GM23248 (cell line): ENCODE results near the gene TXNIP. TPM values are rescaled to one million over a fixed set of nuclear protein-coding genes. Genes with fewer than 3 reads are reported as not detected.

Source experiments
- DNase-seq: peaks from one replicate; pipeline ENCODE4 v3.0.0-alpha.2; 2015
- H2AFZ ChIP-seq: fragments of 200-600 bp; sonication (generic); 2 replicates; pipeline ENCODE4 v1.6.1; 2016; ENCODE audit warnings: antibody characterized with exemption
- H3F3A ChIP-seq: fragments of 200-600 bp; sonication (generic); 2 replicates; pipeline ENCODE4 v1.6.1; 2016; ENCODE audit warnings: mild to moderate bottlenecking, antibody characterized with exemption, mixed run types; ENCODE audit not compliant: insufficient read depth
- H3K27ac ChIP-seq: fragments of 200-600 bp; sonication (generic); 2 replicates; pipeline ENCODE4 v1.5.1; 2016; ENCODE audit warnings: mild to moderate bottlenecking
- H3K27me3 ChIP-seq: fragments of 200-600 bp; sonication (generic); replicated peaks from 2 replicates; pipeline ENCODE4 v1.6.1; 2016; ENCODE audit warnings: mild to moderate bottlenecking; ENCODE audit not compliant: insufficient read depth
- H3K36me3 ChIP-seq: fragments of 200-600 bp; sonication (generic); 2 replicates; pipeline ENCODE4 v1.6.1; 2016; ENCODE audit warnings: low read depth, mild to moderate bottlenecking
- H3K4me1 ChIP-seq: fragments of 200-600 bp; sonication (generic); 2 replicates; pipeline ENCODE4 v1.6.1; 2016; ENCODE audit warnings: mild to moderate bottlenecking; ENCODE audit not compliant: insufficient read depth
- H3K4me2 ChIP-seq: fragments of 200-600 bp; sonication (generic); one replicate; pipeline ENCODE4 v1.6.1; 2016; ENCODE audit warnings: mild to moderate bottlenecking; ENCODE audit not compliant: unreplicated experiment
- H3K4me3 ChIP-seq: fragments of 200-600 bp; sonication (generic); 2 replicates; pipeline ENCODE4 v1.5.1; 2016; ENCODE audit warnings: mild to moderate bottlenecking
- H3K79me2 ChIP-seq: fragments of 200-600 bp; sonication (generic); 2 replicates; pipeline ENCODE4 v1.6.1; 2016; ENCODE audit warnings: mild to moderate bottlenecking; ENCODE audit not compliant: insufficient read depth
- H3K9ac ChIP-seq: fragments of 200-600 bp; sonication (generic); 2 replicates; pipeline ENCODE4 v1.6.1; 2016; ENCODE audit warnings: mild to moderate bottlenecking
- H3K9me2 ChIP-seq: fragments of 200-600 bp; sonication (generic); 2 replicates; pipeline ENCODE4 v1.6.1; 2016; ENCODE audit warnings: mixed run types, mild to moderate bottlenecking, moderate library complexity; ENCODE audit not compliant: insufficient read depth
- H3K9me3 ChIP-seq: fragments of 200-600 bp; sonication (generic); one replicate; pipeline ENCODE4 v1.6.1; 2017; ENCODE audit warnings: low read depth
- H4K20me1 ChIP-seq: fragments of 200-600 bp; sonication (generic); 2 replicates; pipeline ENCODE4 v1.6.0; 2016; ENCODE audit not compliant: insufficient read depth
- EZH2 ChIP-seq: fragments of 200-600 bp; sonication (generic); IDR thresholded peaks from 2 replicates; pipeline ENCODE4 v1.6.1; 2018; ENCODE audit warnings: antibody characterized with exemption, mild to moderate bottlenecking; ENCODE audit not compliant: insufficient read depth, poor library complexity, severe bottlenecking
- EZH2phosphoT487 ChIP-seq: fragments of 200-600 bp; sonication (generic); IDR thresholded peaks from 2 replicates; pipeline ENCODE4 v1.6.1; 2018; ENCODE audit warnings: antibody characterized with exemption, moderate library complexity, mild to moderate bottlenecking, low read depth; ENCODE audit not compliant: insufficient read depth
- WGBS, 2 experiments: methylation state at CpG; one replicate each; pipeline ENCODE4 v1.1.6; 2015 to 2017; ENCODE audit warnings: low lambda C conversion rate in 2 of 2, low coverage in 1 of 2; ENCODE audit errors: missing lambda C conversion rate in 2 of 2; 5-methylcytosine and 5-hydroxymethylcytosine counted together
- in situ Hi-C: fragments of 300-500 bp; cut with MboI; formaldehyde crosslinking; loops from 2 replicates; pipeline ENCODE4 v1.15.0; 2020
- polyA plus RNA-seq: library from polyadenylated mRNA; unstranded; fragments of >200 nt; fragmentation: Nextera tagmentation; extraction: Ambion mirVana; gene quantifications from 2 replicates; pipeline ENCODE4 v1.2.1, GENCODE V29; 2016
- total RNA-seq: library from RNA; depleted of rRNA; stranded (reverse); fragments of >200 nt; shearing (Covaris generic); gene quantifications from 2 replicates; pipeline ENCODE4 v1.2.3, GENCODE V29; 2014

The TXNIP gene
- total and polyA plus RNA-seq, 2 experiments from 2014 or later = 169 to 263 TPM

DNA sequence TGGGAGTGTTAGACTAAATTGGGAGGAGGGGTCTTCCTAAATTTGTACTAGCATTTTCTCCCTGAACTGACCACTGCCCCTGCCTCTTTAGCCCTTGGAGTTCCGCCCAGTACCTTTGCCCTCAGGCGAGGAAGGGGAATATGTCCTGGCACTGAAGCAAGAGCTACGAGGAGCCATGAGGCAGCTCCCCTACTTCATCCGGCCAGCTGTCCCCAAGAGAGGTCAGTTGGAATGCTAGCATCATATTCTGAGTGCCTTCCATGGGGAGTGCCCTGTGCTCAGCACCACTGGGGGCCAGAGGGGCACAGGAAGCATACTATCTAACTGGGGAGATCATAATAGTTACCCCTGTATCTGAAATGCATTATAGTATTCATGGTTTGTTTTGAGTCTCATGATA, 21.2 kb downstream of the TXNIP start:
- TF ChIP-seq EZH2phosphoT487 = no peak
- H3K27me3 ChIP-seq = no peaks in the 10 kb centered on the region
- H3K4me2 ChIP-seq = no peak overlapping the region
- in situ Hi-C loops = no loop called here
- no peak overlapping the region for H2AFZ ChIP-seq
- no peak overlapping the region for H3K27ac ChIP-seq
- no peaks in the 10 kb centered on the region for H3K9me2 ChIP-seq
- no peak overlapping the region for H3K4me3 ChIP-seq
- H3F3A ChIP-seq = peaks cover 24% of the 10 kb centered on the region
- H3K36me3 ChIP-seq = no peaks in the 10 kb centered on the region
- H3K4me1 ChIP-seq = peaks cover 26% of the 10 kb centered on the region
- 73 to 77% methylated on average over 4 of the region's 4 CpGs for WGBS, 2 experiments
- no peak for DNase-seq
- no peak overlapping the region for H3K9ac ChIP-seq
- H3K9me3 ChIP-seq = no peaks in the 10 kb centered on the region
- no peaks in the 10 kb centered on the region for H3K79me2 ChIP-seq
- H4K20me1 ChIP-seq = no peaks in the 10 kb centered on the region

DNA sequence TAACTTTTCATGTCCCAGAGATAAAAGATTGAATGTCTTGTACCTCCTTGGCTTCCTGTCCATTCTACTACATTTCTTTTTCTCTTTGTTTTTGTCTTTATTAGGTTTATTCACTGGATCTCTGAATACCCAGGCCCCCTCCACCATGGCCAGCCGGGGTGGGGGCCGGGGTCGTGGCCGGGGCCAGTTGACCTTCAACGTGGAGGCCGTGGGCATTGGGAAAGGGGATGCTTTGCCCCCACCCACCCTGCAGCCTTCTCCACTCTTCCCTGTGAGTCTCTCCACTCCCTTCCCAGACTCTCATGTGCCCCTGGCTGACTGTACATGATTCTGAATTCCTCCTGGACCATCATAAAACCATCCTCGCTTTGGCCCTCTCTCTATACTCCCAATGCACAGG, 21.7 kb downstream of the TXNIP start:
- H3K4me3 ChIP-seq = no peak overlapping the region
- H3K4me1 ChIP-seq = peaks cover 21% of the 10 kb centered on the region
- TF ChIP-seq EZH2phosphoT487 = no peak
- TF ChIP-seq EZH2 = no peak
- H3K4me2 ChIP-seq = no peak overlapping the region
- no peaks in the 10 kb centered on the region for H3K9me3 ChIP-seq
- H3K9ac ChIP-seq = no peak overlapping the region
- 62 to 78% methylated on average over 1 to 7 of the region's 7 CpGs for WGBS, 2 experiments
- no peak overlapping the region for H2AFZ ChIP-seq
- H3K36me3 ChIP-seq = no peaks in the 10 kb centered on the region
- in situ Hi-C loops = no loop called here
- H3K27me3 ChIP-seq = no peaks in the 10 kb centered on the region
- DNase-seq = no peak
- no peaks in the 10 kb centered on the region for H3K9me2 ChIP-seq
- peaks cover 19% of the 10 kb centered on the region for H3F3A ChIP-seq
- H4K20me1 ChIP-seq = no peaks in the 10 kb centered on the region
- H3K27ac ChIP-seq = no peak overlapping the region
- no peaks in the 10 kb centered on the region for H3K79me2 ChIP-seq

DNA sequence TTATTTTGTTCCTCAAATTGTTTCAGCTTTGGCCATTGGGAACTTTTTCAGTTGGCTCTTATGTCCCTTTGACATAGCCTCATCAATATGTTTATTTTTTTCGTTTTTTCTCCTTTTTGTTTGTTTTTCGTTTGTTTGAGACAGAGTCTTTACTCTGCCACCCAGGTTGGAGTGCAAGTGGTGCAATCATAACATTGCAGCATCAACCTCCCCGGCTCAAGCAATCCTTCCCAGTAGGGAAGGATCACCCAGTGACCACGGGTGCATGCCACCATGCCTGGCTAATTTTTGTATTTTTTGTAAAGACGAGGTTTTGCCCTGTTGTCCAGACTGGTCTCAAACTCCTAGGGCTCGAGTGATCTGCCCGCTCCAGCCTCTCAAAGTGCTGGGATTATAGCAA, 23.8 kb downstream of the TXNIP start:
- 62 to 65% methylated on average over 7 of the region's 7 CpGs for WGBS, 2 experiments
- in situ Hi-C loops = no loop called here

DNA sequence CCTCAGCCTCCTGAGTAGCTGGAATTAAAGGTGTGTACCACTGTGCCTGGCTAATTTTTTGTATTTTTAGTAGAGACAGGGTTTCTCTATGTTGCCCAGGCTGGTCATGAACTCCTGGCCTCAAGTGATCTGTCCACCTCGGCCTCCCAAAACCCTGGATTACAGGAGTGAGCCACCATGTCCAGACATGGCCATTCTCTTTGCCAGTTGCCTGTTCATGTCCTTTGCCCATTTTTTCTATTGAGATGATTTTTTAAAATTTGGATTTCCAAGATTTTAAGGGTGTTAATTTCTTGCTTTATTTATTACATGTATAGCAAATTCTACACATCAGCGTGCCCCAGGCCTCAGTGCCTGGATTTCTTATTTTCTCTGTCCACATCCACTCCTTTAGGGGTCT, 29.1 kb downstream of the TXNIP start:
- peaks cover 23% of the 10 kb centered on the region for H3K4me1 ChIP-seq
- no peak overlapping the region for H3K4me3 ChIP-seq
- TF ChIP-seq EZH2 = no peak
- no peak for TF ChIP-seq EZH2phosphoT487
- H2AFZ ChIP-seq = no peak overlapping the region
- H3F3A ChIP-seq = peaks cover 30% of the 10 kb centered on the region
- H3K4me2 ChIP-seq = no peak overlapping the region
- H3K9ac ChIP-seq = no peak overlapping the region
- no peaks in the 10 kb centered on the region for H4K20me1 ChIP-seq
- no peaks in the 10 kb centered on the region for H3K27me3 ChIP-seq
- no peak overlapping the region for H3K27ac ChIP-seq
- H3K9me2 ChIP-seq = no peaks in the 10 kb centered on the region
- WGBS, 2 experiments = 84 to 95% methylated on average over 2 of the region's 2 CpGs
- H3K9me3 ChIP-seq = no peaks in the 10 kb centered on the region
- no peaks in the 10 kb centered on the region for H3K36me3 ChIP-seq
- no peak for DNase-seq
- peaks cover 7% of the 10 kb centered on the region; the same call in 1 of the 2 replicates for H3K79me2 ChIP-seq
- in situ Hi-C loops = no loop called here

More for the DNA sequence above, 23.8 kb downstream of the TXNIP start:
- Histone ChIP-seq H3K4me1 (peaks cover 10% of the 10 kb centered on the region), H3K9ac (no peak overlapping the region), H3K9me3 (no peaks in the 10 kb centered on the region), H3K4me2 (no peak overlapping the region), H2AFZ (no peak overlapping the region), H3K79me2 (no peaks in the 10 kb centered on the region), H3K27ac (no peak overlapping the region), H3F3A (peaks cover 13% of the 10 kb centered on the region; the same call in 1 of the 2 replicates), H3K27me3 (no peaks in the 10 kb centered on the region), H3K4me3 (no peak overlapping the region), H3K36me3 (no peaks in the 10 kb centered on the region), H4K20me1 (no peaks in the 10 kb centered on the region), H3K9me2 (no peaks in the 10 kb centered on the region)
- no peak for DNase-seq
- no peak for TF ChIP-seq EZH2phosphoT487
- no peak for TF ChIP-seq EZH2
